GM12875 (cell line): ENCODE results near the gene SMIM17.

Source experiments
- H3K4me3 ChIP-seq: one replicate; pipeline ENCODE4 v1.5.1; 2011; ENCODE audit warnings: low read depth, low read length, control low read depth
- TF ChIP-seq, protein P1 (sequence below): IDR thresholded peaks from 2 replicates; pipeline ENCODE4 v1.5.1; 2011; ENCODE audit warnings: low read depth, mild to moderate bottlenecking, control low read depth, inconsistent platforms, low read length, moderate library complexity, borderline replicate concordance; ENCODE audit not compliant: insufficient read depth

SMIM17 gene

DNA sequence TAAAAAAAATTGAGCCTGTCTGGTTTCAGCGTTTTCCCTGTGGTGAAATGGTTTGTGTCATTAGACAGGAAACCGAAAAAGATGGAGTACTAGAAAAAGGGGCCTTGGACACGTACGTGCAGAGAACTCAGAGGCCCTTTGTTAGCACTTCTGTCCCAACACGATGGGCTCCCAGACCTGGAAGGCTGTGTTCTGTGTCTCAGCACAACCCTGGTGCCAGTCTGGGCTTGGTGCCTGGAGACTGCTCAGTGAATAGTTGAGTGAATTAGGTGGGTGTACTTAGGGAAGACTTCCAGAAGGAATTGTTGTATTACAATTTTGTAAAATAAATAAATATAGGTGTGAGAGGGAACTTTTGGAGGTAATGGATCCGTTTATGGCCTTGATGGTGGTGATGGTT is 39.1 kb upstream of the SMIM17 start:
- H3K4me3 ChIP-seq: no peak overlapping the region
- TF ChIP-seq, protein P1, sequence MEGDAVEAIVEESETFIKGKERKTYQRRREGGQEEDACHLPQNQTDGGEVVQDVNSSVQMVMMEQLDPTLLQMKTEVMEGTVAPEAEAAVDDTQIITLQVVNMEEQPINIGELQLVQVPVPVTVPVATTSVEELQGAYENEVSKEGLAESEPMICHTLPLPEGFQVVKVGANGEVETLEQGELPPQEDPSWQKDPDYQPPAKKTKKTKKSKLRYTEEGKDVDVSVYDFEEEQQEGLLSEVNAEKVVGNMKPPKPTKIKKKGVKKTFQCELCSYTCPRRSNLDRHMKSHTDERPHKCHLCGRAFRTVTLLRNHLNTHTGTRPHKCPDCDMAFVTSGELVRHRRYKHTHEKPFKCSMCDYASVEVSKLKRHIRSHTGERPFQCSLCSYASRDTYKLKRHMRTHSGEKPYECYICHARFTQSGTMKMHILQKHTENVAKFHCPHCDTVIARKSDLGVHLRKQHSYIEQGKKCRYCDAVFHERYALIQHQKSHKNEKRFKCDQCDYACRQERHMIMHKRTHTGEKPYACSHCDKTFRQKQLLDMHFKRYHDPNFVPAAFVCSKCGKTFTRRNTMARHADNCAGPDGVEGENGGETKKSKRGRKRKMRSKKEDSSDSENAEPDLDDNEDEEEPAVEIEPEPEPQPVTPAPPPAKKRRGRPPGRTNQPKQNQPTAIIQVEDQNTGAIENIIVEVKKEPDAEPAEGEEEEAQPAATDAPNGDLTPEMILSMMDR: no peak

DNA sequence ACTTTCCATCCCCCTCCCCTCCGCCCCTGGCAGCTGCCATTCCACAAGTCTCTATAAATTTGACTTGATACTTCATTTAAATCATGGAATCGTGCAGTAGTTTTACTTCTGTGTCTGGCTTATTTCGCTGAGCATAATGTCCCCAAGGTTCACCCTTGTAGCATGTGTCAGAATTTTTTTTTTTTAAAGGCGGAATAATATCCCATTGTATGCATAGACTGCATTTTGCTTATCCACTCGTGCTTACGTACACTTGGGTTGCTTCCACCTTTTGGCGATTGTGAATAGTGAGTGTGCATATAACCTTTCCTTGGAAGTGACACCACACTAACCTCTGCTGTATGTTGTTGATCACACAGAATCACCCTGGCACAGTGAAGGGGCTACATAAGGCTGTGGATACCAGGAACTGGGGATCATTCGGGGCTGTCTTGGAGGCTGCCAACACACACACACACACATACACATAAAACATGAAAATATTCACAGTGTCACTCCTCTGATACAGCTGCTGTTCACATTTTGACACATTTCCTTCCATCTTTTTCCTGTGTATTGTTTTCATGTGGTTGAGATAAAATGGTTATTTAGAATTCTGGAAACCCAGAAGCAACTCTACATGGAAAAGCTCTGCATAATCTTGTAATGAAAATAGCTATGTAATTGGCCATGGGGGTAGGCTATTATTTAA is 34.5 kb upstream of the SMIM17 start:
- H3K4me3 ChIP-seq: no peak overlapping the region
- TF ChIP-seq, protein P1: no peak

DNA sequence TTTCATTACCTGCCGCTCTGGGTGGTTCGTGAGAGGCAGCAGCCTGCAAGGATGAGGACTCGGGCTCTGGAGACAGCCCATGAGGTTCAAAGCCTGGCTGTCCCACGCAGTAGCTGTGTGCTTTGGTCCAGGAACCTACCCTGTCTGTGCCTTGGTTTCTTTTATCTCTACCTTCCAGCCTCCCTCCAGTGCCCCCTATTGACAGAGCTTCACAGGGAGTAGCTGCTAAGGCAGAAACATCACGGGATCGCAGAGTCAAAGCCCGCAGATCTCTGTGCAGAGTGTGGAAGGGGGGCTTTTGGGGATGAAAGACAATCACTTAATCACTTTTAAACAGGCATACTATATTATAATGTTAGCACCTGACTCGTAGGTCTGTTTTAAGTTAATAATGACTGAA is 31.7 kb upstream of the SMIM17 start:
- H3K4me3 ChIP-seq: no peak overlapping the region
- TF ChIP-seq, protein P1: no peak

DNA sequence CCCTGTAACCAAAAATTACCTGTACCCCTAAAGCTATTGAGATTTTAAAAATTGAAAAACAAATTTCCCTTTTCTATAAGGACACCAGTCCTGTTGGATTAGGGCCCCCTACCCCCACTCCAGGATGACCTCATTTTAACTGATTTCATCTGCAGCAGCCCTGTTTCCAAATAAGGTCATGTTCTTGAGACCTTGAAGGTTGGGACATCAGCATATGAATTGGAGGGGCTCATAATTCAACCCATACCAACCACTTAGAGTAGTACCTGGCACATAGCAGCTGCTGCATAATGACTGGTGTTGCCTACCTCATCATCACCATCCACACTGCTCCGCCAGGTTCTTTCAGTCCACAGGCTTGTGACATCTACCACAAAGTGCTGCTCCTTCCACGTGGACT is 30.2 kb upstream of the SMIM17 start:
- H3K4me3 ChIP-seq: no peak overlapping the region
- TF ChIP-seq, protein P1: no peak

DNA sequence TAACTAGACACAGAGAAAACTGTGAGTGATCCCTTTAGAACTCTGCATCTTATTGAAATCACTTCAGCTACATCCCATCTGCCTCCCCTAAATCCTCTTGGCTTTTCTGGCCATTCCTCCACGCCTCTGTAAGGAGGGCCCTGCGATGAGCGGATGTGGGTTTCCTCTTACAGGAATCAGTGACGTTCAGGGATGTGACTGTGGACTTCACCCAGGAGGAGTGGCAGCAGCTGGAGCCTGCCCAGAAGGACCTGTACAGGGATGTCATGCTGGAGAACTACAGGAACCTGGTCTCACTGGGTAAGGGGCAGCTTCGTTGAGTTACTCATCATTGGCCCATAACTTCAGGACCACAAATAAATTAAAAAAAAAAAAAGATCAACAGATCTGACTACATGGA is 29.3 kb upstream of the SMIM17 start:
- TF ChIP-seq, protein P1: no peak
- H3K4me3 ChIP-seq: no peak overlapping the region

DNA sequence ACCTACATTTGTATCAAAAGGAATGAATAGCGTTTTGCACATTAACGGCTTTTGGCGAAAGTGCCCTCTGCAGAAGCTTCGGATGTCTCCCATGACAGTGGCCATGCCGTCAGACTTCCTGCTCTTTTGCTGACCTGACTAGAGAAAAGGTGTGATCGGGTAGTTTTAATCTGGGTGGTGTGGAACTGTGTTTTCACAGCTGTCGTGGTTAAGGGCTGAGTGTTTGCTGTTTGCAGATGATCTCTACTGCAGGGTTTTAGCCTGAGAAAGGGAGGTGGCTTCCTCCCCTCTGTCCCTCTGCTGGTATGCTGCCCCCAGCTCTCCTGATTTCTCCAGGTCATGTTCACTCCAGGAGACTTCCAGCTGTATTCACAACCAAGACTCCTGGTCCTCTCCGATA is 25.4 kb upstream of the SMIM17 start:
- TF ChIP-seq, protein P1: no peak
- no peak overlapping the region for H3K4me3 ChIP-seq

DNA sequence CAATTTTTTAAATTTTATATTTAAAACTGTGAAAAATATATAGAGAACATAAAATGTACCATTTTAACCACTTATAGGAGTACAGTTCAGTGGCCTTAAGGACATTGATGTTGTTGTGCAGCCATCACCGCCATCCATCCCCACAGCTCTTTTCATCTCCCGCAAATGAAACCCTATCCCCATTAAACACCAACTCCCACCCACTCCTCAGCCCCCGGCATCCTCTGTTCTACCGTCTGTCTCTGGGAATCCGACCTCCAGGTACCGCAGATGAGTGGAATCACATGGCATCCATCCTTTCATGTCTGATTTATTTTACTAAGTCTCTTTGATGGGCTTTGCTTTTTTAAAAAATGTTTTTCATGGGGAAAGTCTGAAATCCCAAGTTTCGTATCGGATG is 23.8 kb upstream of the SMIM17 start:
- TF ChIP-seq, protein P1: no peak

More for the DNA sequence above, 23.8 kb upstream of the SMIM17 start:
- H3K4me3 ChIP-seq: no peak overlapping the region
